Esophagus (tissue), 2 donors: Measurements from ENCODE around the gene PSMC3. TPM values are rescaled to one million over a fixed set of nuclear protein-coding genes. Genes with fewer than 3 reads are reported as not detected.

Experiments
- H3K27ac ChIP-seq, 2 donors: one replicate each; pipeline ENCODE4 v1.5.1; 2013; ENCODE audit warnings: low read depth in 2 of 2, mild to moderate bottlenecking in 2 of 2, inconsistent platforms in 1 of 2, low read length in 1 of 2, moderate library complexity in 1 of 2
- H3K27me3 ChIP-seq, 2 donors: one replicate each; pipeline ENCODE4 v1.6.1; 2013; ENCODE audit warnings: low read length in 2 of 2, control low read depth in 1 of 2, mild to moderate bottlenecking in 1 of 2; ENCODE audit not compliant: insufficient read depth in 2 of 2, control insufficient read depth in 1 of 2
- H3K36me3 ChIP-seq, 2 donors: one replicate each; pipeline ENCODE4 v1.6.1; 2013; ENCODE audit warnings: low read length in 1 of 2; ENCODE audit not compliant: control insufficient read depth in 2 of 2, insufficient read depth in 2 of 2
- H3K4me1 ChIP-seq, 2 donors: one replicate each; pipeline ENCODE4 v1.6.1; 2013; ENCODE audit warnings: low read length in 1 of 2; ENCODE audit not compliant: control insufficient read depth in 2 of 2, insufficient read depth in 2 of 2
- H3K4me3 ChIP-seq, 2 donors: one replicate each; pipeline ENCODE4 v1.5.1; 2013; ENCODE audit warnings: low read length in 2 of 2, mild to moderate bottlenecking in 2 of 2, low read depth in 1 of 2, moderate library complexity in 1 of 2
- H3K9me3 ChIP-seq, 2 donors: one replicate each; pipeline ENCODE4 v1.6.1; 2013; ENCODE audit warnings: mild to moderate bottlenecking in 2 of 2, low read depth in 1 of 2, low read length in 1 of 2, moderate library complexity in 1 of 2; ENCODE audit not compliant: control insufficient read depth in 2 of 2, insufficient read depth in 1 of 2
- WGBS, 2 donors: extraction: QIAGEN DNeasy Blood & Tissue Kit; methylation state at CpG; one replicate each; pipeline ENCODE4 v1.1.7; 2013; 5-methylcytosine and 5-hydroxymethylcytosine counted together
- polyA plus RNA-seq, 2 donors: library from polyadenylated mRNA; stranded (reverse); fragments of 200-250 nt; gene quantifications; one replicate each; pipeline ENCODE4 v1.2.3, GENCODE V29; 2013
- donor health status: healthy with polysubstance abuse.
- donor health status: Bipolar disorder and iron deficiency.

Gene PSMC3
- polyA plus RNA-seq, 2 donors, result 90.3 to 137 TPM

- H3K4me1 ChIP-seq, result peaks cover 2 to 17% of the 10 kb centered on the region in 2 donors
- no peaks in the 10 kb centered on the region for H3K9me3 ChIP-seq
- WGBS, 2 donors, result 84% methylated on average over 11 of the region's 11 CpGs
- no peaks in the 10 kb centered on the region for H3K27me3 ChIP-seq
- H3K27ac ChIP-seq, result no peak overlapping the region
- H3K4me3 ChIP-seq, result no peak overlapping the region
- no peaks in the 10 kb centered on the region for H3K36me3 ChIP-seq
Observed at GRCh38 chr11:47391077-47391583, 35.1 kb downstream of the PSMC3 start.

DNA sequence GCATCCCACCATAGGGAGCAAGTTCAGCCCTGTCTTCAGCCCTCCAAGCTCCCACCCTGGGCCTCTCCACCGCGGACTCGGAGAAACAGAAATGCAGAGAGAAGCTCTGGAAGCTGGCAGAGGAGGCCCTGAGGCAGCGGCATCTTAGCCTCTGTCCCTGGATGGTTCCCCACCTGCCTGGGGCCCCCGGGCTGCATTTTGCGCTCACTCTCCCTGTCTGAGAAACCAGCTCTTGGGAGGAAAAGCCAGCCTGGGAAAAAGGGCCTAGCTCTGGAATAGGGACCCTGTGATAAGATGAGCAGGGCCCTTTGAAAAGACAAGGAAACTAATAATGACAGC, 35.8 kb downstream of the PSMC3 start:
- H3K36me3 ChIP-seq, result no peaks in the 10 kb centered on the region
- H3K4me1 ChIP-seq, result peaks cover 2 to 17% of the 10 kb centered on the region in 2 donors
- no peak overlapping the region for H3K27ac ChIP-seq
- H3K9me3 ChIP-seq, result no peaks in the 10 kb centered on the region
- 93 to 95% methylated on average over 6 of the region's 6 CpGs for whole genome bisulfite sequencing, 2 donors
- H3K4me3 ChIP-seq, result no peak overlapping the region
- H3K27me3 ChIP-seq, result no peaks in the 10 kb centered on the region

GRCh38 chr11:47389577-47390421, 36.4 kb downstream of the PSMC3 start:
- 78 to 85% methylated on average over 17 of the region's 17 CpGs for WGBS, 2 donors
- H3K4me1 ChIP-seq, result peaks cover 2 to 17% of the 10 kb centered on the region in 2 donors

DNA sequence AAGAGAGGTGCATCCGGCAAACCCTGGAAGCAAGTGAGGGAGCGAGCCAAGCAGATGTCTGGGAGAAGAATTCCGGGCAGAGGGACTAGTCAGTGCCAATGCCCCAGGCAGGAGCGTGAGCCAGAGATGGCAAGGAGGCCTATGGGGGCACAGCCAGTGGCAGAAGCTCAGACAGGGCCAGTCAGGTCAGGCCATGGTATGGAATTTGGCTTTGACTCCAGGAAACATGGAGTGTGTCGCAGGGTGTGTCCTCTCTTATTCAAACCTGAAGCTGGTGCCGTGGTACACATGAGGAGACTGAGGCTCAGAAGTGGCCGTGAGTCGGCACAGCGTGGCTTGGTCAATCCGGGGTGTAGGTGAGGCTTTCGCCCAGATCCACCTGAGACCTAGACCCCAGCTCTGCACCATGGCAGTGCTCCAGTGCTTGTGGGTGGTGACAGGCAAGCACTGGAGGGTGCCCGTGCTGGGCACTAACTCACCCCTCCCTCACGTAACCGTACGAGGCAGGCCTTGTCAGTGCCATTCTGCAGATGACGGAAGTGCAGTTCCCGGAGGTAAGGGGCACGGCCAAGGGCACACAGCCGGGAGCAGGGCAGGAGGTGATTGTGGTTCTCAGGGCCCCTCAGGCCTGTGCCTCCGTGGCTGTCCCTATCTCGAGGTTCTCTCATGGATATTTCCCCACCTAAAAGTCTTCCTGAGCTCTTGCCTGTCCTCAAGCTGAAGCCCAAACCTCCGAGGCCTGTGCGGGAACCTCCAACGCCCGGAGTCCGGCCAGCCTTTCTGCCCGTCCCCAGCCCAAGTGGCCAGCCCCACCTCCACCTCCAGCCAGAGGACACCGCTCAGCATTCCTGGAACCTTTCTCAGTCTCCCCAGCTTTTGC, 37.3 kb downstream of the PSMC3 start:
- Histone ChIP-seq H3K27ac (peak overlapping the region; percentile 86 to 87), H3K4me3 (no peak overlapping the region), H3K9me3 (no peaks in the 10 kb centered on the region), H3K27me3 (no peaks in the 10 kb centered on the region), H3K36me3 (no peaks in the 10 kb centered on the region), H3K4me1 (peaks cover 2 to 15% of the 10 kb centered on the region in 2 donors)
- 49 to 72% methylated on average over 28 of the region's 28 CpGs for WGBS, 2 donors

More at GRCh38 chr11:47389577-47390421, 36.4 kb downstream of the PSMC3 start:
- Histone ChIP-seq H3K27ac (peak overlapping the region; percentile 86 to 87), H3K4me3 (no peak overlapping the region), H3K9me3 (no peaks in the 10 kb centered on the region), H3K27me3 (no peaks in the 10 kb centered on the region), H3K36me3 (no peaks in the 10 kb centered on the region)

- no peak overlapping the region for H3K4me3 ChIP-seq
- peak overlapping the region; percentile 86 to 87 for H3K27ac ChIP-seq
- H3K27me3 ChIP-seq, result no peaks in the 10 kb centered on the region
- H3K36me3 ChIP-seq, result no peaks in the 10 kb centered on the region
- H3K9me3 ChIP-seq, result no peaks in the 10 kb centered on the region
- 51 to 69% methylated on average over 13 of the region's 13 CpGs for WGBS, 2 donors
- H3K4me1 ChIP-seq, result peaks cover 2 to 15% of the 10 kb centered on the region in 2 donors
Observed at GRCh38 chr11:47387944-47388696, 38.1 kb downstream of the PSMC3 start.

GRCh38 chr11:47384498-47384897, 41.7 kb downstream of the PSMC3 start:
- Histone ChIP-seq H3K27ac (no peak overlapping the region), H3K4me3 (no peak overlapping the region), H3K36me3 (no peaks in the 10 kb centered on the region), H3K27me3 (no peaks in the 10 kb centered on the region), H3K4me1 (peaks cover 1 to 12% of the 10 kb centered on the region in 2 donors), H3K9me3 (no peaks in the 10 kb centered on the region)
- WGBS, 2 donors, result 95 to 97% methylated on average over 4 of the region's 4 CpGs

DNA sequence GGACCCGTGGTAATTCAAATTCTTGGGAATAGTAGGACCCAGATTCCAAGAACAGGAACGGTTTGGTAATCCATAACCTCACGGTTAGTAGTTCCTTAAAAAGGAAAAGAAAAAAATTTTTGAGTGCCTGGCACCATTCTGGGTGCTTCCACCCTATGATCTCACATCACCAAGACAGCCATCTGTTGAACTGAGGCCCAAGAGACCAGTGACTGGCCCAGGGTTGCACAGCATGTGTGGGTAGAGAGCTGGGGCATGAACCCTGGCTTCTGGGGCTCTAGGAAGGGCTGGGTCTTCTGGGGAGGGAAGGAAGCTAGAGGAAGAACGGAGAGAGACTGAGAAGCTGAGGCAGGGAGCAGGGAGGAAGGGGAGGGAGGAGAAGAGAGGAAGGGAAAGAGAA, 43.2 kb downstream of the PSMC3 start:
- no peaks in the 10 kb centered on the region for H3K36me3 ChIP-seq
- H3K27ac ChIP-seq, result no peak overlapping the region
- no peaks in the 10 kb centered on the region for H3K27me3 ChIP-seq
- H3K9me3 ChIP-seq, result no peaks in the 10 kb centered on the region
- H3K4me1 ChIP-seq, result peaks cover 0 to 4% of the 10 kb centered on the region in 2 donors
- no peak overlapping the region for H3K4me3 ChIP-seq
- 66 to 75% methylated on average over 4 of the region's 4 CpGs for WGBS, 2 donors

GRCh38 chr11:47380078-47380477, 46.2 kb downstream of the PSMC3 start:
- 95 to 100% methylated on average over 2 of the region's 2 CpGs for WGBS, 2 donors
- Histone ChIP-seq H3K4me1 (peaks cover 3 to 7% of the 10 kb centered on the region in 2 donors), H3K4me3 (no peak overlapping the region), H3K27ac (no peak overlapping the region), H3K27me3 (no peaks in the 10 kb centered on the region), H3K9me3 (no peaks in the 10 kb centered on the region), H3K36me3 (no peaks in the 10 kb centered on the region)

DNA sequence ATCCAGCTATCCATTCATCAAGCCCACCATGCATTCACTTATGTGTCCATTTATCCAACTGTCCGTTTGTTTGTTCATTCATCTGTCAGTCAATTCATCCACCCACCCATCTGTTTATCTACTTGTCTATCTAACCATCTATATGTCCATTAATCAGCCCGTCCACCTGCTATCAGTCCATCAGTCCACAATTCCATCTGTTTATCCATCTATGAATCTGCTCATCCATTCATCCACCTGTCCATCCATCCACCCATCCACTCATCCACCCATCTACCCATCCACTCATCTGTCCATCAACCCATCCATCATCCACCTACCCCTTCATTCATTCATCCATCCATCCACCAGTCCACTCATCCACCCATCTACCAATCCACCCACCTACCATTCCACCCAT, 46.9 kb downstream of the PSMC3 start:
- H3K27ac ChIP-seq, result no peak overlapping the region
- WGBS, 2 donors, result 82 to 89% methylated on average over 2 of the region's 2 CpGs
- no peaks in the 10 kb centered on the region for H3K36me3 ChIP-seq
- no peak overlapping the region for H3K4me3 ChIP-seq
- H3K9me3 ChIP-seq, result no peaks in the 10 kb centered on the region
- H3K27me3 ChIP-seq, result no peaks in the 10 kb centered on the region
- peaks cover 3 to 7% of the 10 kb centered on the region in 2 donors for H3K4me1 ChIP-seq
